ENCODE measurements around the gene UFD1. TPM values are rescaled to one million over a fixed set of nuclear protein-coding genes. Genes with fewer than 3 reads are reported as not detected.

The UFD1 gene
- total and polyA plus RNA-seq, 9 of the 15 experiments (the other 6 are each of a cell fraction or from before 2014, with no cell fraction given): 238 to 645 (median 363) TPM

- TF ChIP-seq MAZ (CRISPR knock-in tag; conservative IDR thresholded peaks at IDR 0.05 in 1 of 2, IDR thresholded peaks at IDR 0.05 in 1 of 2) (peak in 1 of 2 experiments; percentile 77; a peak in 3 of 4 replicates), FOXA1 (IDR thresholded peaks at IDR 0.05; ENCODE audit: borderline replicate concordance) (no peak), PCBP1 (IDR thresholded peaks at IDR 0.05; ENCODE audit: low read depth, low read length, poor library complexity, severe bottlenecking) (no peak), ZBTB8A (IDR thresholded peaks at IDR 0.05; ENCODE audit: partially characterized antibody) (no peak), TSC22D4 (tag; IDR thresholded peaks at IDR 0.05) (no peak), PHB2 (IDR thresholded peaks at IDR 0.05; ENCODE audit: low read depth) (no peak), SRSF9 (IDR thresholded peaks at IDR 0.05; ENCODE audit: borderline replicate concordance, low read depth, low read length) (no peak), RCOR1 (IDR thresholded peaks at IDR 0.05; ENCODE audit: borderline replicate concordance in 1 of 2, low read depth in 2 of 2, low read length in 2 of 2) (peak in 1 of 2 experiments; percentile 92; a peak in 2 of 4 replicates), BMI1 (IDR thresholded peaks at IDR 0.05; ENCODE audit: low read length) (no peak), ZC3H4 (CRISPR knock-in tag; IDR thresholded peaks at IDR 0.05; ENCODE audit: borderline replicate concordance) (no peak), NR2C1 (IDR thresholded peaks at IDR 0.05) (no peak), NR2C1 (tag; IDR thresholded peaks at IDR 0.05) (no peak), ZBTB9 (CRISPR knock-in tag; IDR thresholded peaks at IDR 0.05) (peak; percentile 85), ZNF75A (CRISPR knock-in tag; IDR thresholded peaks at IDR 0.05) (no peak; the same call in 1 of the 2 replicates), DACH1 (IDR thresholded peaks at IDR 0.05; ENCODE audit: partially characterized antibody) (no peak), RFX7 (CRISPR knock-in tag; IDR thresholded peaks at IDR 0.05) (no peak), CHD1 (IDR thresholded peaks at IDR 0.05; ENCODE audit: low read length) (no peak), MCM3 (IDR thresholded peaks at IDR 0.05) (no peak), YBX1 (IDR thresholded peaks at IDR 0.05) (no peak), HDAC3 (IDR thresholded peaks at IDR 0.05; ENCODE audit: borderline replicate concordance, partially characterized antibody) (no peak), WHSC1 (IDR thresholded peaks at IDR 0.05; ENCODE audit: low read length) (no peak), ZNF41 (CRISPR knock-in tag; conservative IDR thresholded peaks at IDR 0.05) (peak; percentile 66; the same call in 1 of the 2 replicates), ZNF717 (CRISPR knock-in tag; IDR thresholded peaks at IDR 0.05) (no peak), RFX5 (IDR thresholded peaks at IDR 0.05; ENCODE audit: low read depth, low read length) (0 out of 2 replicates have a peak, but pooled peaks have one; percentile 15), TAL1 (IDR thresholded peaks at IDR 0.05) (no peak), ARID4B (CRISPR knock-in tag; IDR thresholded peaks at IDR 0.05) (no peak)
These were observed 47.3 kb downstream of the UFD1 start, which contains the start of gene HIRA (continued) for GRCh38 chr22:19431649-19432132.
